Measurements from ENCODE around the gene GABRG3.

DNA sequence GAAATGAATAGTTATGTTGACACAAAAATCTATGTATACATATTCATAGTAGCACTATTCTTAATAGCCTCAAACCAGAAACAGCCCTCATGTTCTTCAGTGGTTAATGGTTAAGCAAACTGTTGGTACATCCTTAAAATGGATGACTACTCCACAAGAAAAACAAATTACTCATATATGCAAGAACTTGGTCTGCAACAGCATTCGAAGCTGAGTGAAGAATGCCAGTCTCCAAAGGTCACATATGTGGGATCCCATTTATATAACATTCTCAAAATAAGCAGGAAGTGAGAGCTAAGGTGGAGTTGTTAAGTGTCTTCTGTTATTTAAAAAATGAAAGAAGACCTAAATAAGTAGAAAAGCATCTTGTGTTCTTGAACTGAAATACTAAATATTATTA is 365.7 kb downstream of the GABRG3 start:
- no peak for TF ChIP-seq CTCF (IDR thresholded peaks at IDR 0.05)
- TF ChIP-seq RCOR1 (IDR thresholded peaks at IDR 0.05; ENCODE audit: low read depth, low read length), result no peak
- TF ChIP-seq MAX (IDR thresholded peaks at IDR 0.05), result no peak
- TF ChIP-seq, protein P1, sequence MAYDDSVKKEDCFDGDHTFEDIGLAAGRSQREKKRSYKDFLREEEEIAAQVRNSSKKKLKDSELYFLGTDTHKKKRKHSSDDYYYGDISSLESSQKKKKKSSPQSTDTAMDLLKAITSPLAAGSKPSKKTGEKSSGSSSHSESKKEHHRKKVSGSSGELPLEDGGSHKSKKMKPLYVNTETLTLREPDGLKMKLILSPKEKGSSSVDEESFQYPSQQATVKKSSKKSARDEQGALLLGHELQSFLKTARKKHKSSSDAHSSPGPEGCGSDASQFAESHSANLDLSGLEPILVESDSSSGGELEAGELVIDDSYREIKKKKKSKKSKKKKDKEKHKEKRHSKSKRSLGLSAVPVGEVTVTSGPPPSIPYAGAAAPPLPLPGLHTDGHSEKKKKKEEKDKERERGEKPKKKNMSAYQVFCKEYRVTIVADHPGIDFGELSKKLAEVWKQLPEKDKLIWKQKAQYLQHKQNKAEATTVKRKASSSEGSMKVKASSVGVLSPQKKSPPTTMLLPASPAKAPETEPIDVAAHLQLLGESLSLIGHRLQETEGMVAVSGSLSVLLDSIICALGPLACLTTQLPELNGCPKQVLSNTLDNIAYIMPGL (CRISPR knock-in tag; IDR thresholded peaks at IDR 0.05; ENCODE audit: borderline replicate concordance), result no peak
- no peak for TF ChIP-seq POLR2A (IDR thresholded peaks at IDR 0.05; ENCODE audit: low read length)
- TF ChIP-seq BHLHE40 (IDR thresholded peaks at IDR 0.05; ENCODE audit: low read depth, low read length), result no peak
- TF ChIP-seq KDM5A (IDR thresholded peaks at IDR 0.05), result no peak
- no peak for TF ChIP-seq E2F6 (IDR thresholded peaks at IDR 0.05; ENCODE audit: borderline replicate concordance, low read depth)
- no peak for TF ChIP-seq PHF8 (IDR thresholded peaks at IDR 0.05; ENCODE audit: borderline replicate concordance, low read depth)
- no peak for TF ChIP-seq HDAC2 (IDR thresholded peaks at IDR 0.05)
